NT2/D1 (cell line): ENCODE data around the gene HTT.

ENCODE experiments used
- SUZ12 ChIP-seq: IDR thresholded peaks from 2 replicates; pipeline ENCODE4 v1.6.1; 2011; ENCODE audit not compliant: insufficient read length, insufficient read depth; ENCODE audit errors: extremely low read depth
- YY1 ChIP-seq: IDR thresholded peaks from 2 replicates; pipeline ENCODE4 v1.6.1; 2011; ENCODE audit not compliant: insufficient read length, insufficient read depth

GRCh38 chr4:3085948-3086670 lies 11.6 kb downstream of the HTT start:
- TF ChIP-seq YY1 (no peak), SUZ12 (no peak)
